HG03196 (cell line): Measurements from ENCODE around the gene KCNJ10.

Experiments
- ATAC-seq: cut with Tn5 transposase; IDR thresholded peaks from one replicate; pipeline ENCODE4 v1.9.1; 2021; ENCODE audit not compliant: unreplicated experiment

The KCNJ10 gene

GRCh38 chr1:160025314-160025713 lies 44.6 kb downstream of the KCNJ10 start:
- no peak for ATAC-seq

DNA sequence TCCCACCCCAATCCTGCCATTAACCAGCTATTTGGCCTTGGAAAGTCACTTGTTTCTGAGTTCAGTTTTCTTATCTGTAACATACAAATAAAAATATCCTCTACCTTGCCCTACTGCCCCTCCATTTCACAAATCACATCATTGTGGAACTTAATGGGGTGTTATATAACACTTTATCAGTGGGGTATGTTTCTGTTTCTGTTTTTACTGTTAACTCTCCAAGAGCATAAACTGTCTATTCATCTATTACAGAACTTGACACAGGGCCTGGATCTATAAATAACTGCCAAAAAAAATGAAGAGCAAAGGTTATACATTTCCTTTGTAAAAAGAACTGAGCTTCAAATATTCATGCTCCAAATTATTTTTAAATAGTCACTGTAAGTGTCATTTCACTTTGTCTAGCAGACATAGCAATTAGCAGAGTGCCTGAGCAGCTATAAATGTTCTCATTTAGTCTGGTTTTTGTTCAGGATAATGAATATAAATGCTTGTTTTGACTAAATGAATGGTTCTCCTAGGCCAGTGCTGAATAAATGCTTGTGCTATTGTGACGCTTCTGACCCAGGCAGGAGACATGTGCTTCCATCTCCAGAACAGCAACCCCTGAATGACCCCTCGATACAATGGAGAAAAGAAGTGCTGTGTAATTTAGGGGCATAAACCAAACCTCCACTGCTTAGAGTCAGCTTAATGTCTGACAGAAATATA lies 45.6 kb downstream of the KCNJ10 start:
- no peak for ATAC-seq

DNA sequence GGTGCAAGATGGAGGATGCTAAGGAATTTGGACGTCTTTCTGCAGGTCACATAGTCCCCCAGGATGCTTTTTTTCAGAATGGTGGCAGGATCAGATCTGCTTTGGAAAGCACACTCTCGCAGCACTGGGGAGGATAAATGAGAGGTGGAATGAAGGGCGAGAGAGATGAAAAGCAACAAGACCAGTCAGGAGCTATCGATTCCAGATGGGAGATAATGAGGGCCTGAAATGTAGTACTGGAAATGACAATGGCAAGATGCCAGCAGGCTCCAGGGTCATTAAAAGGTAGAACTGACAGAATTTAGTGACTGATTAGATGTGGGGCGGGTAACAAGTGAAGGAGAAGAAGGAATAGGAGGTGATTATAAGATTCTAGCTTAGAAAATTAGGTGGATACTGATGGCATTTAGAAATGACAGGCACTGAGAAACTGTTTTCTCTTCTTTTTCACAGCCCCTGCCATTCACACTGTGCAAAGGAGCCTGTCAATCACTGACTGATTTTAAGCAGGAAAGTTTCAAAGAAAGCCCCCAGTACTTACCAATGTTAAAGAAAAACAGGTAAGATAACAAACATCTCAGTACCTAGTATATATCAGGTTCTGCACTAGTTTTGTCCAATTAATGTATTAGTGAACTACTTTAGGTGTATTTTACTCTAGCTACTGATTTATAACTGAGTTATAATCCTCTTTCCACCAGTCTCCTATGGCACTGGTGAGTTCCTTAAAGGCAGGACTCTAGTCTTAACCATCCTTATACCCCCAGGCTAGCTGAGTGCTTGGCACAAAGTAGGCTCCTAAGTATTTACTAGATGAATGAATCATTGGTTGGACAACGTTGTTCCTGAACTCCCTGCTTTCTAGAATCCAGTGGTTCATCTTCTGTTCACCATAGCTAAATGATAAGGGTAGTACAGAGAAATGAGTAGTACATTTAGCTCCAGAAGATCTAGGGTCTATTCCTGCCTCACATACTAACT lies 47.3 kb downstream of the KCNJ10 start:
- ATAC-seq, result no peak

DNA sequence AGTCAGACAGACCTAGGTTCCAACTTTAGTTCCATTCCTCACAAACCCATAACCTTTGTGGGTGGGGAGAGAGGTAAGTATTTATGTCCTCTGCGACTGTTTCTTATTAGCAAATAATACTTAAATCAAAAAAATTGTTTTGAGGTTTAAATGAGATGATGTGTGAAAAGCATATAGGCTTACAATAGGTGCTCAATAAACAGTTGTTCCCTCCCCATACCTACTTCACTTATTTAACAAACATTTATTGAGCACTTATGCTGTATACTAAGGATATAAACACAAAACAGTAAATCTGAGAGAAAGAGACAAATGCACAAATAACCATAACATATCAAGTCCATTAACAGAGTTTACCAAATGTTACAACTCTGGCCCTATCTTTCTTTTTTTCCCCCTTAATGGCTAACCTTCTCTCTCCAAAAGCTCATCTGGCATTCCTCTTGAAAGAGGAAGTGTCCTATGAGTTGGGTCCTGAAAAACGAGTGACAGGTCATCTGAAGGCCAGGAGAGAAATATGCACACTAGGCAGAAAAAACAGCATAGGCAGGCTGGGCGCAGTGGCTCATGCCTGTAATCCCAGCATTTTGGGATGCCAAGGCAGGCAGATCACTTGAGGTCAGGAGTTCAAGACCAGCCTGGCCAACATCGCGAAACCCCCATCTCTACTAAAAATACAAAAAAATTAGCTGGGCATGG lies 48.4 kb downstream of the KCNJ10 start:
- ATAC-seq, result no peak

GRCh38 chr1:160020196-160020595 lies 49.8 kb downstream of the KCNJ10 start:
- no peak for ATAC-seq

- no peak for ATAC-seq
Measured at GRCh38 chr1:160018900-160019299, 51.1 kb downstream of the KCNJ10 start.

DNA sequence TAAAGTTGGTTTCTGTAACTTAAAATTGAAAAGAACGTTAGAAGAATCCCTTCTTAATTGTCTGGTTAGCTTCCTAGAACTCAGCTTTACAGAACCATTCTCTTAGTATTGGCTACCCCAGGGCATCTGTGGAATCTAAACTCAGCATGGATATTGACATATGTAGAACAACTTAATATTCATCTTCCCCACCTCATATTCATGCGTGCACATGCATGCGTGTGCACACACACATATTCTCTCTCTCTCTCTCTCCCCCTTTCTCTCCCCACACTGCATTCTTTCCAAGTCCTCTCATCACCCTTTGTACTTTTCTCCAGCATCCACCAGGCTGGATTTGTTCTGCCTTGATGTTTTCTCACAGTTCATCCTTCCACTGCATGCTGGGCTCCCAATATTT lies 51.6 kb downstream of the KCNJ10 start:
- no peak for ATAC-seq

GRCh38 chr1:160017592-160017991 lies 52.4 kb downstream of the KCNJ10 start:
- no peak for ATAC-seq

DNA sequence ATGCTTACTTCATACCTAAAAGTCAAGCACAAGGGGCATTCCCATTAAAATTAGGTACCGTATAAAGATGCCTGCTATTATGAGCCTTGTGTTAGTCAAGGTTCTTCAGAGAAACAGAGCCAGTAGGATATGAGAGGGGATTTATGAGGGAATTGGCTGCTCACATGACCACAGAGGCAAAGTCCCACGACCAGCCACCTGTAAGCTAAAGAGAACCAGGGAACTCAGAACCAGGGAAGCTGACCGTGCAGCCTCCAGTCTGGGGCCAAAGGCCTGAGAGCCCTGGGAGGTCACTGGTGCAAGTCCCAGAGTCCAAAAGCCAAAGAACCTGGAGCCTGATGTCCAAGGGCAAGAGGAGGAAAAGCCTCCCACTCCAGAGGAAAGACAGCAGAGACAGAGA lies 58.2 kb downstream of the KCNJ10 start:
- no peak for ATAC-seq

- no peak for ATAC-seq
Measured at GRCh38 chr1:160009801-160010200, 60.2 kb downstream of the KCNJ10 start.

GRCh38 chr1:160009081-160009480 lies 60.9 kb downstream of the KCNJ10 start:
- ATAC-seq, result no peak

DNA sequence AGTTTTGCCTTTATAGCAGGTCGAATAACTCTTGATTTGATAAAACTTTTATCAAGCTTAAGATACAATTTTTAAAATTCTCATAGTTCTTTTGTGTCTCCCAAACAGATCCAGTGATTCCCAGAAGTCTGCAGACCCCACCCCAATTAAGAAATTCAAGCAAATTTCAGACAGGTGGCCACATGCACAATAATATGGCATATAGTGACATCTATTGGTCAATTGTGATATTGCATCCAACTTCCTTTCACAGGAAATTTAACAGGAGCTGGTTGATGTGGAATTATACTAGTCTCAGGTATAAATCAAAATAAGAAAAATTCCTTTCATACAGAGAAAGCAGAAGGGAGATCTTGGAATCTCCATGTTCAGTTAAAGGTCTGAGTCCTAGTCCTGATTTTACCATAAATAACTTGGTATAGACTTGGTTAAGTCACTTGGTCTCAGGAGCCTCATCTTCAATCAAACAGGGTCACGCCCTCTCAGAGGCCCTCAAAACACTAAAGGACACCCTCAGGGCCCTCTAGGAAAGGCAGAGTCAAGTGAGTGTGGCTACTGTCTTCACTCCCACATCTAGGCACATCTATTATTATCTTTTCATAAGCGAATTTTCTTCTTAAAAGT lies 62.3 kb downstream of the KCNJ10 start:
- ATAC-seq, result no peak

DNA sequence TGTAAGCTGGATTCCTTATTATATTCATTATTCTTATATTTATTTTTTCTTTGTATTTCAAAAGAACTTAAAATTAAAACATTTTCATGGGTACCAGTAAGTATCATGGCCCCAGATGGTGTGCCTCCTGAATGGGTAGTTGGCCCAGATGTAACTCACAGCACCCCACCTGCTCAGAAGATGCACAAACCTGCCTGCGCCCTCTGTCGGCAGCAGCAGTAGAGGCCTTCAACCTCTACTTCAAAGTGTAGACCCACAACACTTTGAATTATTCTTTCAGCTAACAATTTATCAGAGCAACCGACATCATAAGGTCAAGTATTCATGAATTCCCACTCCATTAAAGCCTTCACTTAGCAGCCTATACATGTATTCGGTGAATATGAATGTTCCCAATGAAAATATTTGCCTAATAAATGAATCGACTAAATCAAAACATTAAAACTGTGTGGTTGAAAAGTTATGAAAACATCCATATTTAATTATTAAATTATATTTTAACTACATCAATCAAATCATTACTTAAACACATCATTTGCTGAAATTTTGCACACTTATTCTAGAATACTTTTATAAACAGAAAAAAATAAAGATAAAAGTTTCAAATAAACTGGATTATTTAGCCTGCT lies 63.5 kb downstream of the KCNJ10 start:
- no peak for ATAC-seq

- ATAC-seq, result no peak
Measured at GRCh38 chr1:160005070-160005469, 64.9 kb downstream of the KCNJ10 start.

DNA sequence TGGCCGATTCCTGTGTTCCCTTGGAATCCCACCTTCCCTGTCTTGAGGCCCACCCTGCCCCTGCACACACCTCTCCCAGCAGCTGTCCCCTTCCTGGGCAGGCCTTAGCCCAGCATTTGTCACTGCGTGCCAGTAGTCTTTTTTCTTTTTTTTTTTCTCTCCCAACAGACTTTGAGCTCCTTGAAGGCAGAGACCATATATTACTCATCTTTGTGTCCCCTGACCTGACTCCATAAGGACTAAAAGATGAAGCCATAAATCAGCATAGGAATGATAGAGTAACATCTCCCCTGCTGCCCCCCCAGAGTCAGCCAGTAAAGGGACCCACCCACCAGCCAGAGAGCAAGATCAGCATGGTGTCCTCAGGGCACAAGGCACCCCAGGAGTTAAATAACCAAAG lies 65.5 kb downstream of the KCNJ10 start:
- ATAC-seq, result no peak

- ATAC-seq, result no peak
Measured at GRCh38 chr1:160004001-160004400, 66.0 kb downstream of the KCNJ10 start.

GRCh38 chr1:160001440-160001839 lies 68.5 kb downstream of the KCNJ10 start:
- ATAC-seq, result no peak

DNA sequence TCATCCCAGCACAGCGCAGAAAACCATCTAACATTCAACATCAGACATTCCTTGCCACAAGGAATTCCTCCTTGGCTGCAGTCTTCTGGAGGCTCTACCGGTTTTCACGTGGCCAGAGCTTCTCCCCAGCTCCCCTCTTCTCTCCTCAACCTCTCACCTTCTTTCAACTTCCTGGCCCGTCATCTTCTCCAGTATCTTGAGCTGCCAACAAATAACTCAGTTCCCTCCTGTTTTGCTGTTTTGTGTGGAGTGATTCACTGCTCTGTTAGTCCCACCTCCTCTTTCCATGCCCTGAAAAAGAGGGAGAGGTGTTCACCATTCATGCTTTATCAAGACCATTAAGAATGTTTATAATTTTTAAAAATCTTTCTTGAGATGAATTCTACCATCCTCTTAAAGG lies 70.8 kb downstream of the KCNJ10 start:
- no peak for ATAC-seq

DNA sequence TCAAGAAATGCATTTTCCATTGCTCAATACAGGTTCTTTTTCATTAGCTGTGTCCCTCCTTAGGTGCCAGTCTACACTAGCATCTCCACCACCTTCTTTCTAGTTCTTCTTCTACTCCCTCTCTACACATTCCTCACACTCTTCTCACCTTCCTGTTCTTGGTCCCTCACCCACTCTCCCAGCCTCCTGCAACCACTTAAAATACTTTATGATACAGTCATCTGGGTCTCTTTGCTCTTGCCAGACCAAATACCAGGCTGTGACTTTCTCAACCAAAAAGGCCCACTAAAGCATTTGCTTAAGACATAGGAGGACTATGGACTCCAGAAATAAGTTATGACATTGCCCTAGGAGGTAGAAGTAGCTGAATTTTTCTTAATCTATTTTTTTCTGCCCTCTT lies 73.3 kb downstream of the KCNJ10 start:
- ATAC-seq, result no peak

- ATAC-seq, result no peak
Measured at GRCh38 chr1:159994896-159995295, 75.1 kb downstream of the KCNJ10 start.

- no peak for ATAC-seq
Measured at GRCh38 chr1:159993911-159994310, 76.0 kb downstream of the KCNJ10 start.
